Measurements from ENCODE around the gene ZNF75A.
"Not testable (repeated sequence)": the region's sequence is repeated elsewhere in the genome, so short reads cannot be mapped to it uniquely, and the experiment has no call there.

The ZNF75A gene

DNA sequence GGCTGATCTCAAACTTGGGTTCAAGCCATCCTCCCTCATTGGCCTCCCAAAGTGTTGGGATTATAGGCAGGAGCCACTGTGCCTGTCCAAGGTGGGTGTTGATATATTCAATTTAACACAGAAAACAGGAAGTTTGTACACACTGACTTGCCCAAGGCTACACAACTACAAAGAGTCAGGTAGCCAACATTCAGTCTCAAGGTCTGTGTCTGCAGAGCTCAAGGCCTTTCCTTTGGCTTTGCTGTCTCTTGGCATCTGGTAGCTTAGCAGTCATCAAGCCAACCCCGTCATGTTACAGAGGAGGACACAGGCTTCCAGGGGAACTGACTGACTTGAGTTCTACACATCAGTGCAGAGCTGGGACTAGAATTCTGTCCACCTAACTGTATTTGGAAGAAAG, 37.0 kb upstream of the ZNF75A start:
- FAIRE-seq (no peak), DNase-seq (ENCODE audit: insufficient read length, low spot score) (no peak)
- no peak for TF ChIP-seq POU2F2 (IDR thresholded peaks at IDR 0.05; ENCODE audit: low read depth, low read length)
- TF ChIP-seq PAX5 (IDR thresholded peaks at IDR 0.05; ENCODE audit: insufficient read depth, low read length, severe bottlenecking) = no peak
- TF ChIP-seq TAF1 (IDR thresholded peaks at IDR 0.05; ENCODE audit: low read depth, low read length) = no peak
- no peak for TF ChIP-seq SPI1 (IDR thresholded peaks at IDR 0.05; ENCODE audit: low read depth, low read length)
- TF ChIP-seq POLR2AphosphoS5 (IDR thresholded peaks at IDR 0.05; ENCODE audit: low read depth, low read length) = no peak
- TF ChIP-seq POLR2A (IDR thresholded peaks at IDR 0.05; ENCODE audit: low read depth, low read length) = no peak

- not testable (repeated sequence) for FAIRE-seq; DNase-seq (ENCODE audit: insufficient read length, low spot score)
Measured at GRCh38 chr16:3270718-3271117, 34.6 kb upstream of the ZNF75A start.

DNA sequence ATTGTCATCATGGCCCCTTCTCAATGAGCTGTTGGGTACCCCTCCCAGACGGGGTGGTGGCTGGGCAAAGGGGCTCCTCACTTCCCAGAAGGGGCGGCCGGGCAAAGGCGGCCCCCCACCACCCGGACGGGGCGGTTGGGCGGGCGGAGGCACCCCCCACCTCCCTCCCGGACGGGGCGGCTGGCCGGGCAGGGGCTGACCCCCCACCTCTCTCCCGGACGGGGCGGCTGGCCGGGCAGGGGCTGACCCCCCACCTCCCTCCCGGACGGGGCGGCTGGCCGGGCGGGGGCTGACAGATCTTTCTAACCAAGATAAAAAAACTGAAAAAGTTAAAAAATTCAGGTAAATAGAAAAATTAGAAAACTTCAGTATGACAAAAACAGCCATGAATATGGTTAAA, 34.0 kb upstream of the ZNF75A start:
- FAIRE-seq; DNase-seq (ENCODE audit: insufficient read length, low spot score): not testable (repeated sequence)

GRCh38 chr16:3274490-3274889, 30.8 kb upstream of the ZNF75A start:
- no peak for DNase-seq (ENCODE audit: insufficient read length, low spot score)
- no peak for TF ChIP-seq TAF1 (IDR thresholded peaks at IDR 0.05; ENCODE audit: low read depth, low read length)
- no peak for FAIRE-seq

- DNase-seq (ENCODE audit: insufficient read length, low spot score) (no peak), FAIRE-seq (no peak)
- no peak for TF ChIP-seq PAX5 (IDR thresholded peaks at IDR 0.05; ENCODE audit: insufficient read depth, low read length, severe bottlenecking)
- no peak for TF ChIP-seq TAF1 (IDR thresholded peaks at IDR 0.05; ENCODE audit: low read depth, low read length)
- no peak for TF ChIP-seq POLR2A (IDR thresholded peaks at IDR 0.05; ENCODE audit: low read depth, low read length)
- no peak for TF ChIP-seq POU2F2 (IDR thresholded peaks at IDR 0.05; ENCODE audit: low read depth, low read length)
- no peak for TF ChIP-seq POLR2AphosphoS5 (IDR thresholded peaks at IDR 0.05; ENCODE audit: low read depth, low read length)
- no peak for TF ChIP-seq SPI1 (IDR thresholded peaks at IDR 0.05; ENCODE audit: low read depth, low read length)
Measured at GRCh38 chr16:3274947-3275346, 30.4 kb upstream of the ZNF75A start.

- FAIRE-seq = no peak
Measured at GRCh38 chr16:3276679-3277078, 28.6 kb upstream of the ZNF75A start.

DNA sequence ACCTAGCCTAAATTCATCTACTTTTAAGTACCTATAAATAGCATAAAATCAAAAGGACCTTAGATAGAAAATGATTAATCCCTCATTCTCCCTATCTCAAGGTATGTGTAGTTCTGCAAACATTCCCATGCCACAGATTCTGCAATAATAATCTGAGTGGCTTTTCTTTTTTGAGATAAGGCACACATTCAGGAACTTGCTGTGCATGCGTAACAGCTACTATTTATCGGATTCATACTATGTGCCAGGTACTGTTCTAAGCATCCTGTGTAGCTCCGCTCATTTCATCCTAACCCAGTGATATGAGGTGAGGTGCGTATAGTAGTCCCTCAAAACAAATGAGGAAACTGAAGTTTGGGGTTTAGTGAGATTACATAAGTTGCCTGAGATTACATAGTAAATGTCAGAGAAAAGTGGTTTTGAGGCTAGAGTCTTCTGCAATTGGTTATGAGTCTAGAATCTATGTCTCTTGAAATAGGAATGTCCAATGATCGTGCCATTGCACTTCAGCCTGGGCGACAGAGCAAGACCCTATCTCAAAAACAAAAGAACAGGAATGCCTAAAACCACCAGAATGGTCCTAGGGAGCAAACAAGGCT, 24.0 kb upstream of the ZNF75A start:
- TF ChIP-seq POLR2AphosphoS5 (IDR thresholded peaks at IDR 0.05; ENCODE audit: low read depth, low read length) (no peak), POLR2A (IDR thresholded peaks at IDR 0.05; ENCODE audit: low read depth, low read length) (no peak), PAX5 (IDR thresholded peaks at IDR 0.05; ENCODE audit: insufficient read depth, low read length, severe bottlenecking) (no peak), POU2F2 (IDR thresholded peaks at IDR 0.05; ENCODE audit: low read depth, low read length) (no peak), SPI1 (IDR thresholded peaks at IDR 0.05; ENCODE audit: low read depth, low read length) (no peak), TAF1 (IDR thresholded peaks at IDR 0.05; ENCODE audit: low read depth, low read length) (no peak)
- FAIRE-seq = no peak
- DNase-seq (ENCODE audit: insufficient read length, low spot score) = no peak

More at GRCh38 chr16:3276679-3277078, 28.6 kb upstream of the ZNF75A start:
- TF ChIP-seq POLR2A (IDR thresholded peaks at IDR 0.05; ENCODE audit: low read depth, low read length) (no peak), SPI1 (IDR thresholded peaks at IDR 0.05; ENCODE audit: low read depth, low read length) (no peak), TAF1 (IDR thresholded peaks at IDR 0.05; ENCODE audit: low read depth, low read length) (no peak), PAX5 (IDR thresholded peaks at IDR 0.05; ENCODE audit: insufficient read depth, low read length, severe bottlenecking) (no peak), POU2F2 (IDR thresholded peaks at IDR 0.05; ENCODE audit: low read depth, low read length) (no peak), POLR2AphosphoS5 (IDR thresholded peaks at IDR 0.05; ENCODE audit: low read depth, low read length) (no peak)
- DNase-seq (ENCODE audit: insufficient read length, low spot score) = no peak

- no peak for TF ChIP-seq SPI1 (IDR thresholded peaks at IDR 0.05; ENCODE audit: low read depth, low read length)
- TF ChIP-seq POLR2AphosphoS5 (IDR thresholded peaks at IDR 0.05; ENCODE audit: low read depth, low read length) = no peak
- TF ChIP-seq PAX5 (IDR thresholded peaks at IDR 0.05; ENCODE audit: insufficient read depth, low read length, severe bottlenecking) = no peak
- TF ChIP-seq TAF1 (IDR thresholded peaks at IDR 0.05; ENCODE audit: low read depth, low read length) = no peak; the same call in 1 of the 2 replicates
- FAIRE-seq = no peak
- DNase-seq (ENCODE audit: insufficient read length, low spot score) = no peak
Measured at GRCh38 chr16:3282103-3282729, 23.1 kb upstream of the ZNF75A start.

DNA sequence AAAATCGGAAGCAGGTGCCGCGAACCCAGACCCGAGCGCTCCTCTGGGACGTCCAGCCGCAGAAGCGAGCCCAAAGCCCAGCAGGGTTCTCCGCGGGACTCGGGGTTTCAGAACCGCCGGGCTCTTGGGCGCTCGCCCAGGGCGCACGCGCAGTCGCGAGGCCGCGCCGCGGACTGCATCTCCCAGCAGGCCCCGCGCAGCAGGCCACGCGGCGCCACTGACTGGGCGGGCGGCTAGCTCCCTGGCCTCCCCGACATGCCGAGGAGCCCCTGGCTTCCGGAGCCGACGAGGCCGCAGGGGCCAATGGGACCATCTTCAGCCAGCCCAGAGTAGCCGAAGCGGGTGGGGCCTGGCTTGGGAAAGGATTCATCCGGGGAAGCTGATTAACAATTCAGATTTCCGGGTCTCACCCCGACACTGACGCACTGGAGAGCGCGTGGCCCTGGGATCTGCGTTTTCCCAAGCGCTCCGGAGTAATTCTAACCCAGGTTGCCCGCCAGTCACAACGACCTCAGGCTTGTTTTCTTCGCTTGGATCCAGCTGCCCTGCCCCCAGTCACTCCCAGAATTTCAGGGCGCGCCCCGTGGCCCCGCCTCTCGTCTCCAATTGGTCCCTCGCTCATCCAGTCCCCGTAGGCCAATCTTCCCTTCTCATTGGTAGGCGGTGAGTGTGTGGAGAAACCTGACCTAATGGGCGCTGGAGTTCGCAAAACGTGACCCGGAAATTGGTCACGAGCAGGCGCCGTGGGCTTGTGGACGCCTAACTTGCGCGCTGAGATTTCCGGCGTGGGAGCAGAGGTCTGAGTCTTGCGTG, 22.4 kb upstream of the ZNF75A start, which contains the start of gene ZNF263:
TSS of gene ZNF263 (plus strand) at position 762 of the 813 bp plus-strand sequence. CDS start 328 bp downstream, outside the sequence.
- peak; percentile 65; the same call in 1 of the 2 replicates for TF ChIP-seq POLR2AphosphoS5 (IDR thresholded peaks at IDR 0.05; ENCODE audit: low read depth, low read length)
- 0 out of 2 replicates have a peak, but pooled peaks have one; percentile 54 for TF ChIP-seq POLR2A (IDR thresholded peaks at IDR 0.05; ENCODE audit: low read depth, low read length)
- no peak for TF ChIP-seq POU2F2 (IDR thresholded peaks at IDR 0.05; ENCODE audit: low read depth, low read length)
- no peak for TF ChIP-seq SPI1 (IDR thresholded peaks at IDR 0.05; ENCODE audit: low read depth, low read length)
- TF ChIP-seq TAF1 (IDR thresholded peaks at IDR 0.05; ENCODE audit: low read depth, low read length) = peak; percentile 59
- no peak for TF ChIP-seq PAX5 (IDR thresholded peaks at IDR 0.05; ENCODE audit: insufficient read depth, low read length, severe bottlenecking)
- FAIRE-seq = peak; percentile 96
- peak; percentile 96 for DNase-seq (ENCODE audit: insufficient read length, low spot score)
